ENCODE results near the gene ZNF722.
"Not testable (repeated sequence)": the region's sequence is repeated elsewhere in the genome, so short reads cannot be mapped to it uniquely, and the experiment has no call there.

ZNF722 gene

DNA sequence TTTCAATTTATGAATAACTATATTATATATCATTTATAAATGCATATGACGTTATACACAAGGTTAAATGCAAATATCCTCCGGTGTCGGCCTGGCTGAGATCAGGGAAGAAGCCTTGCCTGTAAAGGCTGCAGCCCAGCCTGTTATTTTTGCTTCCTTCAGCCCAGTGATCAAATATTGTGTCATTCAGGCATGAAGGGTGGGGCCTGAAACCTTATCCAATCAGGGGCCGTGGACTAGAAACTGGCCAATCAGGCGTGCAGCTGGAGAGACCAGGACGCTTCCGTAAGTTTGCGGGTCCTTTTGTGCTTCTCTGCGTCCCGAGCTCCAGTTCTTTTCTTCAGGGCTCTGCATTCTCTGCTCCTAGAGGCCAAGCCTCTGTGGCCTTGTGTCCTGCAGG lies at the start of gene ZNF722:
ZNF722 (plus strand) TSS at position 301 of the 400 bp plus-strand sequence. CDS start 113 bp downstream, outside the sequence.
- no peak for DNase-seq

DNA sequence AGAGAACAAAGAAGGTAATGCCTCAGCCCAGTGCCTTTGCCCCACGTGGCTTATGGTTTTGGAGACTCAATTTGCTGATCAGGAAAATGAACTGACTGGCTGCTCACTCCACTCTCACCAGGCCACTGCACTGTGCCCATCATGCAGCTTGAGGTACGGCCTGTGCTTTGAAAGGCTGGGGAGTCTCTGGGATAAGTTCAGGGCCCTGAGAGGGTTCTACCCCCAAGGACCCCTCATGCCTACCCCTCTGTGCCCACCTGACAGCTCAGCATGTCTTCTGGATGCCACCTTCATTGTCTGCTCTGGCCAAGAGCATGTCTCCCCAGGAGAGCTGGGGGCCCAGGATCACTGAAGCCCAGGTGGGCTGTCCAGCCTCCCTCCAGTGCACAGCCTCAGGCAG lies 45.5 kb upstream of the ZNF722 start:
- no peak for DNase-seq

DNA sequence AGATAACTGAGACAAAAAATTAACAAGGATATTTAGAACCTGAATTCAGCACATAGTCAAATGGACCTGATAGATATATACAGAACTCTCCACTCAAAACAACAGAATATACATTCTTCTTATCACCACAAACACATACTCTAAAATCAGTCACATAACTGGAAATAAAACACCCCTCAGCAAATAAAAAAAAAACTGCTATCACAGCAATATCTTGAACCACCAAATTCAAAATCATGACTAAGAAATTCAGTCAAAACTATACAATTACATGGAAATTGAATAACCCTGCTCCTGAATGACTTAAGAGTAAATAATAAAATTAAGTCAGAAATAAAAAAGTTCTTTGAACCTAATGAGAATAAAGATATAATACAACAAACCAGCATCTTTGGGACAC lies 30.0 kb upstream of the ZNF722 start:
- DNase-seq, result no peak

DNA sequence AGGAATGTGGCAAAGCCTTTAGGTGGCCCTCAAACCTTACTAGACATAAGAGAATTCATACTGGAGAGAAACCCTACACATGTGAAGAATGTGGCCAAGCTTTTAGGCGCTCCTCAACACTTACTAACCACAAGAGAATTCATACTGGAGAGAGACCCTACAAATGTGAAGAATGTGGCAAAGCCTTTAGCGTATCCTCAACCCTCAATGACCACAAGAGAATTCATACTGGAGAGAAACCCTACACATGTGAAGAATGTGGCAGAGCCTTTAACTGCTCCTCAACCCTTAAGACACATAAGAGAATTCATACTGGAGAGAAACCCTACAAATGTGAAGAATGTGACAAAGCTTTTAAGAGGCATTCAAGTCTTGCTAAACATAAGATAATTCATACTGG lies 16.8 kb downstream of the ZNF722 start:
- DNase-seq, result not testable (repeated sequence)

DNA sequence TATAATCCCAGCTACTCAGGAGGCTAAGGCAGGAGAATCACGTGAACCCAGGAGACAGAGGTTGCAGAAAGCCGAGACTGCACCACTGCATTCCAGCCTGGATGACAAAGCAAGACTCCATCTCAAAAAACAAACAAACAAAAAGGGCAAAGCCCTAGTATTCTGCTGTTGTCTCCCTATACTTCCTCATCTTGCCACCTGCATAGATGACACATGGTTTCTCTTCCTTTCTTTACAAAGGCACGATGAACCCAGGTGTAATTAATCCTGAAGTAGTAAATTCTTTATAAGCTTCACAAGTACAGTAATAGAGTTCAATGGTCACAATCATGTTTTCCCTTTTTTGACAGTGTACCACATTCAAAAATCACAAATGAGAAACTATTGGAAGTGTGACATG lies 36.7 kb downstream of the ZNF722 start:
- no peak for DNase-seq

DNA sequence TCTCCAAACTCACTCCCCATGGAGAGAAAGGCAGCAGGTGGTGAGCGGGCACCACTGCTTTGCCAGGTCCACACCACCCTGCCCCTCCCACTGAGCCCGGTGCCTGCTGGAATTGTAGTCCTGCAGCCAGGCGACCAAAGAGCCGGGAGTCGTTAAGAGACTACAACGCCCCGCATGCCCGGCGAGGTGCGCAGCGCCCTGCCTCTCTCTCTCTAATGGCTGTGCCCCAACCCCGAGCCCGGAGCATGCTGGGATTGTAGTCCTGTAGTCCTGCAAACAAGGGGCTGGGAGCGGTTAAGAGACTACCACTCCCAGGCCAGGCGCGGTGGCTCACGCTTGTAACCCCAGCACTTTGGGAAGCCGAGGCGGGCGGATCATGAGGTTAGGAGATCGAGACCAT lies 38.4 kb downstream of the ZNF722 start:
- no peak for DNase-seq

DNA sequence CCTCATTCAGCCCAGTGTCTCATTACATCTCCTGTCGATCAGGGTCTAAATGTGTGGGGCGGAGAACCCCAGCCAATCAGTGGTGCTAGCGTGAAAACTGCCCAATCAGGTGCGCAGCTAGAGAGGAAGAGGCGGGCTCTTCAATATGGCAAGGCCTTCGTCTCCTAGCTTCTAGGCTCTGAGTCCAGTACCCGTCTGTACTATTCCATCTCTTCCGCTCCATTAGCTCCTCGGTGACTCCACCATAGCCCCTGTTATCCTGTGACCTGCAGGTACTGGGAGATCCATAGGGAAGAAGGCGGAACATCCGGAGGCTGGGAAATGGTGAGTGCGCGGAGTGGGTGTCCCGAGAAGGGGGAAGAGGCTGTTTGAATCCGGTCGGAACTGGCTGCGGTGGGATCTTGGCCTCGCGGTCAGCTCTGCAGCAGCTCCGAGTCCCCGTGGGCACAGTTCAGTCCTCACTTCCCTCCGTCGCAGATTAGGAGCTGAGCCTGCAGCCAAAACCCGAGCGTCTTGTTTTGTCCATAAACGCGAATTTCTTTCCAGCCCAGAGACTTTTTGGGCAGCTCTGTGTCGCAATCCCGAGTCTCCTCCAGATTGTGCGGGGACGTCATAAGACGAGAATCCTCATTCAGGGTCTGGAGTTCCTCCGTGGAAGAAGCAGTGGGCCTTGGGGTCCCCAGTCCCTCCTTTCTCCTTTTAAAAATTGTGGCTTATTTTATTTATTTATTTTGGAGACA lies 46.8 kb downstream of the ZNF722 start, which contains the start of gene ZNF727:
ZNF727 (plus strand) TSS at position 134 of the 740 bp plus-strand sequence; CDS start at position 322, 188 bp downstream.
- DNase-seq, result no peak

DNA sequence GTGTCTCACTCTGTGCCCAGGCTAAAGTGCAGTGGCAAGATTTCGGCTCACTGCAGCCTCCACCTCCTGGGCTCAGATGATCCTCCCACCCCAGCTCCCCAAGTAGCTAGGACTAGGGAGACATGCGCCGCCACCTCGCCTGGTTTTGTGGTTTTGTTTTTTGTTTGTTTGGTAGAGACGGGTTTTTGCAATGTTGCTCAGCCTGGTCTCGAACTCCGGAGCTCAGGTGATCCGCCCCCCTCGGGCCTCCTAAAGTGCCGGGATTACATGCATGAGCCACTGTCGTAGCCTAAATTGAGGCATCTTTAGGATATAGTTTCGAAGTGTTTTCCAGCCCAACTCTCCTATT lies 47.4 kb downstream of the ZNF722 start:
- no peak for DNase-seq
